Naive thymus-derived CD4-positive, alpha-beta T cell (primary cell): ENCODE results near the gene MICAL3. TPM values are rescaled to one million over a fixed set of nuclear protein-coding genes. Genes with fewer than 3 reads are reported as not detected.

ENCODE experiments used
- ATAC-seq: fragments of 150-1000 bp; cut with Tn5 transposase; 2 replicates; pipeline ENCODE4 v1.10.0; 2021; ENCODE audit warnings: mild to moderate bottlenecking, moderate library complexity
- CTCF ChIA-PET: fragments of 350-600 bp; sonication (Branson Sonifier 250); formaldehyde crosslinking; loops from one replicate; lab custom pipeline; 2021; ENCODE audit warnings: antibody characterized with exemption; lab: Charles Lee
- POLR2A ChIA-PET: fragments of 350-600 bp; sonication (Branson Sonifier 250); formaldehyde crosslinking; loops from one replicate; lab custom pipeline; 2021; ENCODE audit warnings: antibody characterized with exemption, inconsistent platforms; lab: Charles Lee
- DNase-seq, 9 donors: peaks; one replicate each; pipeline versions ENCODE4 v3.0.0 to v3.0.0-alpha.2; 2020 to 2022; ENCODE audit warnings: mixed read lengths in 1 of 9
- H3K27ac ChIP-seq: one replicate; pipeline ENCODE4 v1.7.0; 2013; ENCODE audit warnings: mild to moderate bottlenecking, low read depth, low read length, moderate library complexity
- H3K27me3 ChIP-seq, 2 donors: one replicate each; pipeline ENCODE4 v1.7.0; 2013; ENCODE audit warnings: low read length in 2 of 2, mild to moderate bottlenecking in 2 of 2, moderate library complexity in 2 of 2; ENCODE audit not compliant: control insufficient read depth in 2 of 2, insufficient read depth in 2 of 2
- H3K36me3 ChIP-seq, 3 experiments: 1 replicate in 2 of 3; 2 replicates in 1 of 3; pipeline ENCODE4 v1.7.0; 2013; ENCODE audit warnings: low read length in 3 of 3, mild to moderate bottlenecking in 3 of 3, moderate library complexity in 1 of 3; ENCODE audit not compliant: insufficient read depth in 3 of 3, control insufficient read depth in 2 of 3
- H3K4me1 ChIP-seq, 2 donors: one replicate each; pipeline ENCODE4 v1.7.0; 2013; ENCODE audit warnings: low read length in 2 of 2, mild to moderate bottlenecking in 2 of 2, moderate library complexity in 1 of 2; ENCODE audit not compliant: control insufficient read depth in 2 of 2, insufficient read depth in 2 of 2
- H3K4me3 ChIP-seq: 2 replicates; pipeline ENCODE4 v1.7.0; 2013; ENCODE audit warnings: mild to moderate bottlenecking, low read length
- H3K9me3 ChIP-seq, 3 experiments: 1 replicate in 2 of 3; 2 replicates in 1 of 3; pipeline ENCODE4 v1.7.0; 2013; ENCODE audit warnings: low read length in 3 of 3; ENCODE audit not compliant: control insufficient read depth in 2 of 3
- H3K27ac Mint-ChIP-seq, 9 donors: one replicate each; pipeline ENCODE4 v1.8.0; 2020 to 2022; ENCODE audit warnings: mixed read lengths in 9 of 9, mild to moderate bottlenecking in 8 of 9, moderate library complexity in 5 of 9, inconsistent platforms in 2 of 9
- H3K27me3 Mint-ChIP-seq, 5 donors: one replicate each; pipeline ENCODE4 v1.8.0; 2021 to 2022; ENCODE audit warnings: mixed read lengths in 5 of 5, mild to moderate bottlenecking in 1 of 5
- H3K36me3 Mint-ChIP-seq, 5 donors: one replicate each; pipeline ENCODE4 v1.8.0; 2020 to 2022; ENCODE audit warnings: mixed read lengths in 5 of 5, mild to moderate bottlenecking in 3 of 5, inconsistent platforms in 1 of 5
- H3K4me1 Mint-ChIP-seq, 7 donors: one replicate each; pipeline ENCODE4 v1.8.0; 2020 to 2022; ENCODE audit warnings: mixed read lengths in 7 of 7, mild to moderate bottlenecking in 3 of 7, inconsistent platforms in 1 of 7
- H3K4me3 Mint-ChIP-seq, 10 donors: one replicate each; pipeline ENCODE4 v1.8.0; 2020 to 2022; ENCODE audit warnings: mild to moderate bottlenecking in 10 of 10, mixed read lengths in 10 of 10, moderate library complexity in 6 of 10, inconsistent platforms in 2 of 10
- H3K9me3 Mint-ChIP-seq, 11 donors: one replicate each; pipeline ENCODE4 v1.8.0; 2020 to 2022; ENCODE audit warnings: mixed read lengths in 11 of 11, mild to moderate bottlenecking in 4 of 11, inconsistent platforms in 1 of 11, moderate library complexity in 1 of 11
- intact Hi-C, 2 donors: fragments of 100-400 bp; cut with micrococcal nuclease; formaldehyde crosslinking; loops; one replicate each; pipeline ENCODE4 v1.15.1; 2023
- polyA plus RNA-seq, 2 donors: library from polyadenylated mRNA; unstranded; fragments of 300-500 nt; fragmentation: Illumina TruSeq; gene quantifications; one replicate each; pipeline ENCODE4 v1.2.3, GENCODE V29; 2021
- total RNA-seq, 6 experiments: library from RNA in 5 of 6; stranded (reverse) in 5 of 6; gene quantifications; 1 replicate in 5 of 6; 2 replicates in 1 of 6; pipeline ENCODE4 v1.2.3 and lab custom pipeline; 2021 to 2026

MICAL3 gene
- total and polyA plus RNA-seq, 7 experiments from 2014 or later, result 0.28 to 43.9 (median 11.4) TPM

- intact Hi-C loops, result no loop called here
- CTCF ChIA-PET, result no interaction called here
- H3K36me3 ChIP-seq, result no peaks in the 10 kb centered on the region
Measured at GRCh38 chr22:17893900-17894535, 130.3 kb downstream of the MICAL3 start.

GRCh38 chr22:17892376-17892775 lies 132.0 kb downstream of the MICAL3 start:
- no peaks in the 10 kb centered on the region for H3K27me3 ChIP-seq
- no peaks in the 10 kb centered on the region for H3K4me1 ChIP-seq
- ChIA-PET POLR2A (no interaction called here), CTCF (no interaction called here)
- Mint-ChIP-seq H3K4me3 (no peak overlapping the region), H3K27ac (no peak overlapping the region), H3K4me1 (peaks cover 0 to 2% (median under 1%) of the 10 kb centered on the region in 7 donors), H3K27me3 (no peaks in the 10 kb centered on the region), H3K36me3 (peaks cover 2 to 36% (median 14%) of the 10 kb centered on the region in 5 donors), H3K9me3 (no peaks in the 10 kb centered on the region)
- DNase-seq (no peak), ATAC-seq (no peak)
- no peak overlapping the region for H3K4me3 ChIP-seq
- H3K36me3 ChIP-seq, result no peaks in the 10 kb centered on the region
- H3K9me3 ChIP-seq, result no peaks in the 10 kb centered on the region
- intact Hi-C loops, result no loop called here
- H3K27ac ChIP-seq, result no peak overlapping the region

More at GRCh38 chr22:17893900-17894535, 130.3 kb downstream of the MICAL3 start:
- Mint-ChIP-seq H3K27me3 (no peaks in the 10 kb centered on the region), H3K9me3 (no peaks in the 10 kb centered on the region), H3K4me1 (peaks cover 0 to 5% (median 4%) of the 10 kb centered on the region in 7 donors), H3K4me3 (no peak overlapping the region), H3K27ac (no peak overlapping the region), H3K36me3 (peaks cover 0 to 28% (median 13%) of the 10 kb centered on the region in 5 donors)
- no peak for DNase-seq
- Histone ChIP-seq H3K4me1 (no peaks in the 10 kb centered on the region), H3K27me3 (no peaks in the 10 kb centered on the region), H3K4me3 (no peak overlapping the region), H3K9me3 (no peaks in the 10 kb centered on the region), H3K27ac (no peak overlapping the region)
- ATAC-seq, result no peak
- POLR2A ChIA-PET, result no interaction called here

- Histone ChIP-seq H3K36me3 (no peaks in the 10 kb centered on the region), H3K27me3 (no peaks in the 10 kb centered on the region), H3K9me3 (no peaks in the 10 kb centered on the region), H3K4me3 (no peak overlapping the region), H3K27ac (no peak overlapping the region), H3K4me1 (no peaks in the 10 kb centered on the region)
- no peak for DNase-seq
- Mint-ChIP-seq H3K9me3 (no peaks in the 10 kb centered on the region), H3K4me3 (no peak overlapping the region), H3K27me3 (no peaks in the 10 kb centered on the region), H3K27ac (no peak overlapping the region), H3K36me3 (peaks cover 4 to 39% (median 13%) of the 10 kb centered on the region in 5 donors), H3K4me1 (no peaks in the 10 kb centered on the region)
- POLR2A ChIA-PET, result interaction anchor here (0.6 kb wide), 1 partner anchor 1764 kb away, joined by 3 read pairs; no protein-coding TSS in a partner anchor
- CTCF ChIA-PET, result no interaction called here
- no peak for ATAC-seq
- intact Hi-C loops, result no loop called here
Measured at GRCh38 chr22:17891481-17892167, 132.7 kb downstream of the MICAL3 start.

- ChIA-PET POLR2A (interaction anchor here (0.6 kb wide), 1 partner anchor 1765 kb away, joined by 3 read pairs; no protein-coding TSS in a partner anchor), CTCF (no interaction called here)
- H3K27ac Mint-ChIP-seq, result no peak overlapping the region
- H3K4me3 ChIP-seq, result no peak overlapping the region
- H3K4me3 Mint-ChIP-seq, result no peak overlapping the region
- H3K36me3 Mint-ChIP-seq, result peaks cover 4 to 39% (median 13%) of the 10 kb centered on the region in 5 donors
- no peaks in the 10 kb centered on the region for H3K4me1 ChIP-seq
- no peak overlapping the region for H3K27ac ChIP-seq
- no peaks in the 10 kb centered on the region for H3K27me3 Mint-ChIP-seq
- DNase-seq, result no peak
- H3K9me3 ChIP-seq, result no peaks in the 10 kb centered on the region
- H3K4me1 Mint-ChIP-seq, result no peaks in the 10 kb centered on the region
- ATAC-seq, result no peak
- H3K9me3 Mint-ChIP-seq, result no peaks in the 10 kb centered on the region
- H3K36me3 ChIP-seq, result peaks cover 0 to 4% (median 0%) of the 10 kb centered on the region in 3 experiments
- intact Hi-C loops, result no loop called here
- no peaks in the 10 kb centered on the region for H3K27me3 ChIP-seq
Measured at GRCh38 chr22:17890892-17891291, 133.5 kb downstream of the MICAL3 start.

DNA sequence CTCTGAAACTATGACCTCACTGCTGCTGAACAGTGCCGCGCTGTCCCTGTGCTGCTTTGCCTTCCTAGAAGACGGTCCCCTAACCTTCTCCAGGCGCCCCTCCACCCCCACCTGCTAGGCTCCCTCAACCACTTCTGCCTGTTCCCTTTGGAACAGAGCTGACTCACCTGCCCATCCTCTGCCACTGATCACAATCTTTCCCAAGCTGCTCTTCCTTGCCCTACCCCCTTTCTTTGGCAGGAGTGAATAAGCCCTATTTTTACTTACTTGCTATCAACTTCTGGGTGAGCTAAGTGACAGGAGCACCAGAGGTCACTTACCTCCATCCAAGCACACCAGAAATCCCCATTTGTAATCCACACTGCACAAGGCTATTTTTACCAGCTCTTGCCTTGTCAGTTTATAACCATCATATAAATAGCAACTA lies 134.1 kb downstream of the MICAL3 start:
- Mint-ChIP-seq H3K4me1 (no peaks in the 10 kb centered on the region), H3K27me3 (no peaks in the 10 kb centered on the region), H3K4me3 (no peak overlapping the region), H3K27ac (peak overlapping the region in 1 of 9 donors; percentile 39), H3K9me3 (no peaks in the 10 kb centered on the region), H3K36me3 (peaks cover 6 to 42% (median 15%) of the 10 kb centered on the region in 5 donors)
- Histone ChIP-seq H3K36me3 (peaks cover 0 to 5% (median 0%) of the 10 kb centered on the region in 3 experiments), H3K4me1 (no peaks in the 10 kb centered on the region), H3K9me3 (no peaks in the 10 kb centered on the region), H3K4me3 (no peak overlapping the region), H3K27ac (no peak overlapping the region), H3K27me3 (no peaks in the 10 kb centered on the region)
- POLR2A ChIA-PET, result no interaction called here
- ATAC-seq (no peak), DNase-seq (no peak)
- intact Hi-C loops, result no loop called here
- CTCF ChIA-PET, result no interaction called here

GRCh38 chr22:17888855-17889254 lies 135.5 kb downstream of the MICAL3 start:
- H3K9me3 ChIP-seq, result no peaks in the 10 kb centered on the region
- no peak for ATAC-seq
- no peaks in the 10 kb centered on the region for H3K4me1 ChIP-seq
- no peaks in the 10 kb centered on the region for H3K27me3 Mint-ChIP-seq
- H3K27ac ChIP-seq, result no peak overlapping the region
- H3K36me3 ChIP-seq, result peaks cover 0 to 5% (median 0%) of the 10 kb centered on the region in 3 experiments
- no peaks in the 10 kb centered on the region for H3K4me1 Mint-ChIP-seq
- DNase-seq, result no peak
- ChIA-PET POLR2A (no interaction called here), CTCF (no interaction called here)
- H3K4me3 ChIP-seq, result no peak overlapping the region
- no peaks in the 10 kb centered on the region for H3K9me3 Mint-ChIP-seq
- no peak overlapping the region for H3K4me3 Mint-ChIP-seq
- H3K27me3 ChIP-seq, result no peaks in the 10 kb centered on the region
- intact Hi-C loops, result loop anchor here in 1 of 2 donors (5.0 kb wide), 1 partner anchor 188 kb away; the partner anchor contains the start of gene PEX26
- H3K36me3 Mint-ChIP-seq, result peaks cover 11 to 44% (median 14%) of the 10 kb centered on the region in 5 donors
- H3K27ac Mint-ChIP-seq, result no peak overlapping the region
